ENCODE results near the gene RNF220. TPM values are rescaled to one million over a fixed set of nuclear protein-coding genes. Genes with fewer than 3 reads are reported as not detected.

The RNF220 gene
- total RNA-seq, 2 experiments from 2014 or later: 72.3 to 78.3 TPM

GRCh38 chr1:44377925-44378784, 26.9 kb upstream of the RNF220 start:
- DNase-seq (peak; percentile 68), ATAC-seq (no peak)
- CTCF ChIA-PET: interaction anchor here (0.6 to 7.8 kb wide), 18 partner anchors 9 to 255 kb away, joined by 3 to 56 read pairs (median 3); no protein-coding TSS in a partner anchor
- Mint-ChIP-seq H3K27ac (no peak overlapping the region), H3K9me3 (ENCODE audit: low read depth) (no peaks in the 10 kb centered on the region), H3K4me1 (no peaks in the 10 kb centered on the region), H3K4me3 (no peak overlapping the region), H3K36me3 (ENCODE audit: low read depth) (no peaks in the 10 kb centered on the region), H3K27me3 (no peaks in the 10 kb centered on the region)
- POLR2A ChIA-PET: no interaction called here
- intact Hi-C loops (cut with DNase I, micrococcal nuclease): loop anchor here (1.0 kb wide), 2 partner anchors 217 to 275 kb away; no protein-coding TSS in a partner anchor

- Mint-ChIP-seq H3K9me3 (ENCODE audit: low read depth) (no peaks in the 10 kb centered on the region), H3K4me1 (no peaks in the 10 kb centered on the region), H3K4me3 (no peak overlapping the region), H3K27me3 (peaks cover 2% of the 10 kb centered on the region), H3K36me3 (ENCODE audit: low read depth) (no peaks in the 10 kb centered on the region), H3K27ac (no peak overlapping the region)
- intact Hi-C loops (cut with DNase I, micrococcal nuclease): no loop called here
- DNase-seq (no peak), ATAC-seq (no peak)
- ChIA-PET POLR2A (interaction anchor here (0.6 kb wide), 1 partner anchor 38 kb away, joined by 4 read pairs; no protein-coding TSS in a partner anchor), CTCF (interaction anchor here (0.6 to 7.8 kb wide), 4 partner anchors 10 to 272 kb away, joined by 3 to 56 read pairs (median 4); no protein-coding TSS in a partner anchor)
These were observed 24.3 kb upstream of the RNF220 start for GRCh38 chr1:44380666-44381177.

GRCh38 chr1:44388551-44388950, 16.5 kb upstream of the RNF220 start:
- no peaks in the 10 kb centered on the region for H3K9me3 Mint-ChIP-seq (ENCODE audit: low read depth)
- ChIA-PET POLR2A (no interaction called here), CTCF (interaction anchor here (0.8 kb wide), 1 partner anchor 193 kb away, joined by 3 read pairs; no protein-coding TSS in a partner anchor)
- intact Hi-C loops (cut with DNase I, micrococcal nuclease): no loop called here
- no peaks in the 10 kb centered on the region for H3K36me3 Mint-ChIP-seq (ENCODE audit: low read depth)
- H3K27me3 Mint-ChIP-seq: peaks cover 8% of the 10 kb centered on the region
- no peak for ATAC-seq
- no peak overlapping the region for H3K27ac Mint-ChIP-seq
- no peak overlapping the region for H3K4me3 Mint-ChIP-seq
- no peak for DNase-seq
- no peaks in the 10 kb centered on the region for H3K4me1 Mint-ChIP-seq

DNA sequence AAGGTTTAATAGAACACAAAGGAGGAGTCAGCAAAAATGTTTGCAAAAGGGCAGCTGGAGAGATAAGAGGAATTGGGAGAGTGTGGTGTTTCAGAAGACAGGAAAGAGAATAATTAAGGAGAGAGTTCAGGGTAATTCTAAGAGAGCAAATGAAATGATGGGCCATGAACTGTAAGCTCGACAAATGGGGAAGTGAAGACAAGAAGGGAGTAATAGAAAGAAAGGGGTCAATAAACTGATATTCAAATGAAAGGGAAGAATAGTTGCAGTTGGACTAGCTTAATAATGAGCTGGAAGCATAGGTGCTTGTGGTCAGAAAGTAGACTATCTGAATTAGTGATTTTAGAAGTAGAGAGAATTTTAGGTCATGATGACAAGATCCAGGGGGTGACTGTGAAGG, 15.6 kb upstream of the RNF220 start:
- DNase-seq (no peak), ATAC-seq (no peak)
- Mint-ChIP-seq H3K4me3 (no peak overlapping the region), H3K27ac (no peak overlapping the region), H3K4me1 (no peaks in the 10 kb centered on the region), H3K27me3 (peaks cover 14% of the 10 kb centered on the region), H3K9me3 (ENCODE audit: low read depth) (no peaks in the 10 kb centered on the region), H3K36me3 (ENCODE audit: low read depth) (no peaks in the 10 kb centered on the region)
- intact Hi-C loops (cut with DNase I, micrococcal nuclease): no loop called here
- POLR2A ChIA-PET: interaction anchor here (0.6 kb wide), 1 partner anchor 200 kb away, joined by 5 read pairs; no protein-coding TSS in a partner anchor
- CTCF ChIA-PET: interaction anchor here (0.6 kb wide), 1 partner anchor 205 kb away, joined by 3 read pairs; no protein-coding TSS in a partner anchor

DNA sequence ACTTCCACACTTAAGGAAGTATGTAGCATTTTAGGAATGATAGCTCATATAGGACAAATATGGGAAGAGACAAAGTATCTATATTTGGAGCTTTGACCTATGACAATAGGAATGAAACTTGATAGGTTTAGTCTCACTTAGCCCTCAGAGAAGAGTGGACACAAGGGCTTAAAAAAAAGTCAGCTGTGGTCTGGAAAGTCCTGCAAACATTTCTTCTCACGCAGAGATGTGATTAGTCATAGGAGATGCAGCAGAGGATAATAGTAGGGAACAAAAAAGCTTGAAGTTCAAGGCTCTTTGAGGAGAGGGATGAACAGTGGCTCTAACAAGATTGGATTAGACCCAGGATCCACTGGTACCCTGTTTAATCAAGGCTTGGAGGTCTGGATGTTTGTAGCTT, 14.8 kb upstream of the RNF220 start:
- CTCF ChIA-PET: interaction anchor here (0.6 to 2.4 kb wide), 4 partner anchors 10 to 950 kb away, joined by 3 to 9 read pairs (median 4); partner anchors contain the start of gene TOE1
- no peaks in the 10 kb centered on the region for H3K36me3 Mint-ChIP-seq (ENCODE audit: low read depth)
- ATAC-seq (no peak), DNase-seq (no peak)
- peaks cover 15% of the 10 kb centered on the region for H3K27me3 Mint-ChIP-seq
- H3K4me1 Mint-ChIP-seq: no peaks in the 10 kb centered on the region
- H3K9me3 Mint-ChIP-seq (ENCODE audit: low read depth): no peaks in the 10 kb centered on the region
- H3K27ac Mint-ChIP-seq: no peak overlapping the region
- POLR2A ChIA-PET: no interaction called here
- intact Hi-C loops (cut with DNase I, micrococcal nuclease): no loop called here
- H3K4me3 Mint-ChIP-seq: no peak overlapping the region

- DNase-seq (no peak), ATAC-seq (no peak)
- H3K36me3 Mint-ChIP-seq (ENCODE audit: low read depth): no peaks in the 10 kb centered on the region
- no peaks in the 10 kb centered on the region for H3K9me3 Mint-ChIP-seq (ENCODE audit: low read depth)
- H3K4me1 Mint-ChIP-seq: peaks cover 16% of the 10 kb centered on the region
- intact Hi-C loops (cut with DNase I, micrococcal nuclease): no loop called here
- no peak overlapping the region for H3K27ac Mint-ChIP-seq
- POLR2A ChIA-PET: no interaction called here
- CTCF ChIA-PET: interaction anchor here (1.5 kb wide), 1 partner anchor 184 kb away, joined by 3 read pairs; no protein-coding TSS in a partner anchor
- no peak overlapping the region for H3K4me3 Mint-ChIP-seq
- peaks cover 64% of the 10 kb centered on the region for H3K27me3 Mint-ChIP-seq
These were observed 3.5 kb upstream of the RNF220 start for GRCh38 chr1:44401256-44402228.

DNA sequence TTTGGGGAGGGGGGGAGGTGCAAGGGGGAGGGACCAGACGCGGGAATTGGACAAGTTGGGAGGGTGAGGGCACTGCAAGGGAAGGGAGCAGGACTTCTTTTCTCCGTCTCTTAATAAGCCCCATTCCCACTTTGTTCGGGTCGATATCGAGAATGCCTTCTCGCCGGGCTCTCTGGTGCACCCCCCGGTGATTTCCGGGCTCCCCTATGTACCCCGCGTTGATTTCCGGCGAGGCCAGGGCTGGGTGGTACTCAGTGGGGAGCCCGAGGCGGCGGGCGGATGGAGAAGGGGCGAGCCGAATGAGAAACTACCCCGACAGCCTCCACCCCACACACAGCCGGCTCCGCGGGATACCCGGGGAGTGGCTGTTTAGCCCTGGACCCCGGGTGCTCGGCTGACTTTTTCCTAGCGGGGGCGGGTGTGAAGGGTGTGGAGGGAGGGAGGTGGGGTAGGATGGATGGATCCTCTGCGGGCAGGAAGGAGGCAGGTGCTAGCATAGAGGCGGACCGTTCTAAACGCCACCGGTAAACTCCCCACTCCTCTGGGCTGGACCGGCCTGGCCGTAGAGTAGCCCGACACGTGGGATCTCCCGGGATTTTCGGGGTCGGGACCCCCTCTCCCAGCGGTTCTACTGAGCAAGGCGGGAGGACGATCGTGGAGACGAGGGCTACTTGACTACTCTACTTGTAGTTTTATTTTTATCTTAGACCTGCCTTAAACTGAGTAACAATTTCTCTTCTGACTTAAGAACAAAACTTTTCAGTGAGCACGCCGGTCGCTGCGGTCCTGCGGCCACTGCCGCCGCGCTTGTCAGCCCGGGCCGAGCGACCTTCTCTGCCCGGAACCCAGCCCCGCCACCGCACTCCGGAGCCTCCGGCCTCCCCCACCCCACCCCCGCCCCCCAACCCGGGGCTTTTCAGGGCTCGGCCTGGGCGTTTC, 1.0 kb downstream of the RNF220 start:
- POLR2A ChIA-PET: no interaction called here

GRCh38 chr1:44406737-44407429, 1.8 kb downstream of the RNF220 start:
- POLR2A ChIA-PET: no interaction called here
- peak overlapping the region; percentile 74 for H3K4me3 Mint-ChIP-seq
- DNase-seq: peak; percentile 41

More for the DNA sequence above, 1.0 kb downstream of the RNF220 start:
- peaks cover 34% of the 10 kb centered on the region for H3K4me1 Mint-ChIP-seq
- CTCF ChIA-PET: no interaction called here
- no peaks in the 10 kb centered on the region for H3K9me3 Mint-ChIP-seq (ENCODE audit: low read depth)
- no peaks in the 10 kb centered on the region for H3K36me3 Mint-ChIP-seq (ENCODE audit: low read depth)
- peak overlapping the region; percentile 74 for H3K4me3 Mint-ChIP-seq
- intact Hi-C loops (cut with DNase I, micrococcal nuclease): no loop called here
- no peak overlapping the region for H3K27ac Mint-ChIP-seq
- ATAC-seq (peak; percentile 55), DNase-seq (peak; percentile 51)
- peaks cover 65% of the 10 kb centered on the region for H3K27me3 Mint-ChIP-seq

DNA sequence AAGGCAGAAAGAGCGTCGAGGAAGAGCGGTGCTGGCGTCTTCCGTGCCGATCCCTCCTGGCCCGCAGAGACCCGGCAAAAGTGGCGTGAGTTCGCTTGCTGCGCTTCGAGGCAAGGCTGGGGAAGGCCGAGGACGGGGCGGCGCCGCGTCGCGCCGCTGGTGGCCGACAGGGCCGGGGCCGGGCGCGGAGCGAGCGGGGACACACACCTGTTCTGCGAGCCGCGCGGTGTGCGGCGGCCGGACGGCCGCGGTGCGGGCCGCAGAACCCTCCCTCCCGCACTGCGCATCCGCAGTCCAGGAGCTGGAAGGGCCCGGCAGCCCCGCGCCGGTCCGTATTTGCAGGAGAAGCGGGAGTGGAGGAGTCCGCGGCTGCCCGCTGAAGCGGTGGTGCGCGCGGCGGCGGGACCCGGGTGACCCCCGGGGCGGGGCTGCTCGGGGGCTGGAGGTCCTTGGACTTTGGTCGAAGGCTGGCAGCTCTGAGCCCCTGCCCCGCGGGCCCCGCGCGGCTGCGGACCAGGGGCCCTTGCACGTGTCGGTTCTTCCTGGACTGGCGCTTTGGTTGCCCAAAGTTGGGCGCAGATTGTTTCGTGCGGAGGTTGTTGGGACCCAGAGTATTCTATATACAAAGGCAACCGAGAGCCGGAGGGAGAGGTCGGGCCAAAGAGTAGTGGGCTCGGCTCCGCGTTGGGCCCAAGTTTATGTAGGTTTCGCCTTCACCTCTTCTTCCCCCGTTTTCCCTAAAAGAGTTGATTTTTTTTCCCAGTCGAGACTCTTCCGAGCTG, 2.6 kb downstream of the RNF220 start:
- Mint-ChIP-seq H3K27ac (no peak overlapping the region), H3K9me3 (ENCODE audit: low read depth) (no peaks in the 10 kb centered on the region), H3K36me3 (ENCODE audit: low read depth) (no peaks in the 10 kb centered on the region), H3K4me1 (peaks cover 34% of the 10 kb centered on the region), H3K4me3 (no peak overlapping the region), H3K27me3 (peaks cover 53% of the 10 kb centered on the region)
- ChIA-PET CTCF (interaction anchor here (0.6 to 1.7 kb wide), 3 partner anchors 165 to 373 kb away, joined by 3 to 4 read pairs (median 3); no protein-coding TSS in a partner anchor), POLR2A (interaction anchor here (0.6 to 0.7 kb wide), 2 partner anchors 25 to 164 kb away, joined by 3 read pairs; no protein-coding TSS in a partner anchor)
- no peak for ATAC-seq
- intact Hi-C loops (cut with DNase I, micrococcal nuclease): loop anchor here in 1 of 2 experiments (1.0 kb wide), 1 partner anchor 10 kb away; no protein-coding TSS in a partner anchor
- peak; percentile 37 for DNase-seq

More at GRCh38 chr1:44406737-44407429, 1.8 kb downstream of the RNF220 start:
- CTCF ChIA-PET: no interaction called here
- no peaks in the 10 kb centered on the region for H3K9me3 Mint-ChIP-seq (ENCODE audit: low read depth)
- peaks cover 34% of the 10 kb centered on the region for H3K4me1 Mint-ChIP-seq
- peak; percentile 20 for ATAC-seq
- no peak overlapping the region for H3K27ac Mint-ChIP-seq
- H3K36me3 Mint-ChIP-seq (ENCODE audit: low read depth): no peaks in the 10 kb centered on the region
- peaks cover 60% of the 10 kb centered on the region for H3K27me3 Mint-ChIP-seq
- intact Hi-C loops (cut with DNase I, micrococcal nuclease): no loop called here

Measured in activated CD4-positive, alpha-beta T cell treated with anti-CD3 and anti-CD28 coated beads for 36 hours (primary cell).